GM21515 (cell line): ENCODE results near the gene RAP1GAP2.
"Not testable (repeated sequence)": the region's sequence is repeated elsewhere in the genome, so short reads cannot be mapped to it uniquely, and the experiment has no call there.

Experiments used
- ATAC-seq: cut with Tn5 transposase; IDR thresholded peaks from one replicate; pipeline ENCODE4 v1.9.1; 2021; ENCODE audit not compliant: unreplicated experiment

Gene RAP1GAP2

GRCh38 chr17:3035256-3035967 is 239.2 kb downstream of the RAP1GAP2 start:
- ATAC-seq = no peak

- ATAC-seq = no peak
Observed at GRCh38 chr17:3035968-3036280, 239.7 kb downstream of the RAP1GAP2 start.

GRCh38 chr17:3036800-3037199 is 240.6 kb downstream of the RAP1GAP2 start:
- ATAC-seq = no peak

DNA sequence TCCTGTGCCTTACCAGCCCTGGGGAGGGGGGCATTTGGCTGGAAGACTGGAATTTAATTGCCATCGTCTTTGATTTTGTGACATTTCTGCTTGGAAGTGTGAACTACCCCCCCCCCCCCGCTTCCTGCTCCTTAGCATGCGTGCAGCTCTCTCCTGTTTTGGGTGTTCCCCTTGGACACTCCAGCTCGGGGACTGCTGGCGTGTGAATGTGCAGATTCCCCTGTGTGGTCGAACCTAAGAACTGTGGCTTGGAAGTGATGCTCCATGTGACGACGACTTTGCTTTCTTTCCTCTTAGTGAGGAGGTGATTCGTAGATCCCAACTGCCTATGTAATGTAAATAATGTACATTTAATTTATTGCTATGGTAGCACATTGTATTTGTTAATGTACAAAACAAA is 241.0 kb downstream of the RAP1GAP2 start:
- ATAC-seq = no peak

DNA sequence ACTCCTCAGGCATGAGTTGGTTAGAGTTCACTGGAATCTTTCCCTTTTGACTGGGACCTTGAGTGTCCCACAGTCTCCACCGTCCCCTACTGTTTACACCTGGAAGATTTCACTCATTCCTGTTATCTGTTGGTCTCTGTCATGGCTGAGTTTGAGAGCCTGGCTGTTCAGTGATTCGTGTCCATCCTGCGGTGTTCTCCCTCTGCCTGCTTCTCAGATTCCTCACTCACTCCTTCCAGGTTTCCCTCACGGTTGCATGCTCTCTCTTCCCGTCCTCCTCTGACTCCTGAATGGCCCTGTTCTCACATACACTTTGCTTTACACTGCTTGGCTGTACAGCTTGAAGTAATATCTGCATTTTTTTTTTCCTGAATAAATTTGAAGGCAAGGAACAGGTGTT is 242.7 kb downstream of the RAP1GAP2 start:
- ATAC-seq = no peak

- ATAC-seq = no peak
Observed at GRCh38 chr17:3039736-3040135, 243.5 kb downstream of the RAP1GAP2 start.

DNA sequence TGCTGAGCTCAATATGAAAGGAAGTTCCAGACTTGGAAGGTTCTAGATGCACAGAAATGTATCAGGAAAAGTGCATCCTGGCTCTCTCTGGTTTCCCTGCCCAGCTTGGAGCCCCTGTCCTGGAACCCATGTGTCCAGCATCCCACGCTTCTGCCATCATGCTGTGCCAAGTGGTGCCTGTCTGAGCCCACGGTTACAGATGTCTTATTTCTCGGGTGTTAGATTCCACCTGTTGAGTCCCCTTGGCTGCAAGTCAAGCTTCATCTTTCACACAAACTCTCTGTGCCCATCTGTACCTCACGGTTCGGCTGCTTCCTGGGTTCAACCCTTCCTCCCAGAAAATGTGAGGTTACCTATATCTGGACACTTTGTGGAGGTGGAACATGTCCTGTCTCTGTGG is 244.6 kb downstream of the RAP1GAP2 start:
- no peak for ATAC-seq

DNA sequence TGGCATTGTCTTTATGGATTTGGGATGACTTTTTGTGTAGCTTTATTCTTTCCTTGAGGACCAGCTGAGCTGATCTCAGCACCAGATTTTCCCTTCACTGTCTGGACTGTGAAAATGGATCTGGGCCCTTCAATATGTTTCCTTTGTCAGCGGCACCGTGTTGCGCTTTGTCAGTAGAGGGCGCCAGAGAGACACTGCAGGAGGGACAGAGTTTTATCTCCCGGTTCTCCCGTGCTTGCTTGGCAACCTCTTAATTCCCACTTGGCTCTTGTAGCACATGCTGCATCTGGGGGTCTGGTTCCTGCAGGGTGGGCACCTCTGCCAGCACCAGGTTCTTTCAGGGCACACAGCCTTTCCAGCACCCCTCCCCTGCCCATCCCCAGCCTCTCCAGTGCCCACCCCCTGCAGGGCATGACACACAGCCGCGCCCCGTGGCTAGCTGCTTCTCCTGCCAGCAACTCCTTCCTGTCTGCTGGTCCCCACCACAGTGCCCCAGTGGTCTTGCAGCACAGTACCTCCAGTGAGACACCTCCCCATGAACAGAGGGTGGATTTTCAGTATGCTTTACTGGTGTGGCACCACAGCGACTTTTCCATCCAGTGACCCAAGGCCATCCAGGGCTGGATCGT is 247.6 kb downstream of the RAP1GAP2 start:
- ATAC-seq = no peak

- no peak for ATAC-seq
Observed at GRCh38 chr17:3046753-3047152, 250.5 kb downstream of the RAP1GAP2 start.

- peak; percentile 98 for ATAC-seq
Observed at GRCh38 chr17:3048727-3049471, 252.7 kb downstream of the RAP1GAP2 start.

DNA sequence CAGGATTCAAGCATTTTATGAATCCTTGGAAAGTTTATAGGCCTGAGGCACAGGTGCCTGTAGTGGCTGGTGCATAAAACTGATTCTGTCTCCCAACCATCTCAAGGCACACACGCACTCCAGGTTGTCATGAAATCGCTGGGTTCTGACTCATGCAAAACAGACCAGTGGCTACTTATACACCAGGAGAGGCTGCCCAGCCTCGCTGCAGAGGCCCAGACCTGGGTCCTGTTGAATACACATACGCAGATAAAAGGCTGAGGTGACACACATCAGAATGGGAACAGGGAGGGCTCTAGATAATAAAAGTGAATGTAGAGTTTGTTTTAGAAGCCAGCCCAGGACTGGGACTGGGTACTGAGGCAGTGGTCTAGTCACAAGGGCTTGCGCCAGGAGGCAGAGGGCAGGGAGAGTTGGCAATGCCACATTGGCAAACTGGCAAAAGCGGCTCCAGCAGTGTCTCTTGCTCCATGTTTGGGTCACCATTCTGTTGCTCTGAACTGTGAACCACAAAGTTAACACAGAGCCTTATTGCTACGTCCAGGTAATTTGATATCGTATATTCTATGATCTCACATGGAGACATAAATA is 253.6 kb downstream of the RAP1GAP2 start:
- no peak for ATAC-seq

- ATAC-seq = not testable (repeated sequence)
Observed at GRCh38 chr17:3054868-3055267, 258.6 kb downstream of the RAP1GAP2 start.

DNA sequence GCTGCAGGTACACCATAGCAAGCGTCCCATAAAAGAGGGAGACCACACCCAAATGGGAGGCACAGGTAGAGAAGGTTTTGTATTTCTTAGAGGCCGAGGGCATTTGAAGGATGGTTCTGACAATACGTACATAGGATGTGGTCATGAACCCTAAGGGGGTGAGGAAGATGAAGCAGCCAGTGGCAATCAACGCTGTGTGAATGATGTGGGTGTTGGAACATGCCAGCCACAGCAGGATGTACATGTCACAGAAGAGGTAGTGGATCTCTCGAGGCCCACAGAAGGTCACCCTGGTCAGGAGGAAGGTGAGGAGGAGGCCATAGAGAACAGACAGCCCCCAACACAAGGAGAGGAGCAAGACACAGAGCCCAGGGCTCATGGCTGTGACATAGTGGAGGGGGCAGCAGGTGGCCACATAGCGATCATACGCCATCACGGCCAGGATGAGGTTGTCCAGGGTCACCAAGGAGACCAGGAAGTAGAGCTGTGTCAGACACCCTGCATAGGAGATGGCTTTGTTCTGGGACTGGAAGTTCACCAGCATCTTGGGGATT is 266.7 kb downstream of the RAP1GAP2 start:
- not testable (repeated sequence) for ATAC-seq

DNA sequence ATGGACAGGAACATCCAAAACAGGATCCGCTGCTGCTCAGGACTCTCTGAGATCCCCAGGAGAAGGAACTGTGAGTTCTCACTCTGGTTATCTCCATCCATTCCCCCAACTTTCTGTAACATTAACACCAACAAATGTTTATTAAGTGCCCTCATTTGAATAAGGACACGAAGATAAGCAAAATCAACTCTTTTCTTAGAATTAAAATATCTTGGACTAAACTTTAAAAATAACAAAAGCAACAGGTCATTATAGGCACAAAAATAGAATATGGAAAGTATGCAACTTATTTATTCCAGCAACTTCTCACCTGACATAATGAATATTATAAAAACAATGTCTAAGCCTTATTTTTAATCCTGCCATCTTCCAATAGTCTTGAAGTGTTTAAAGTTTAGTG is 267.3 kb downstream of the RAP1GAP2 start, which contains the start of gene OR1D5:
TSS of gene OR1D5 (minus strand) at position 101 of the 400 bp plus-strand sequence. CDS start at position 101, 0 bp downstream.
- ATAC-seq = not testable (repeated sequence)

GRCh38 chr17:3065192-3065591 is 269.0 kb downstream of the RAP1GAP2 start:
- ATAC-seq = not testable (repeated sequence)

- not testable (repeated sequence) for ATAC-seq
Observed at GRCh38 chr17:3073850-3074249, 277.6 kb downstream of the RAP1GAP2 start.
